A549 treated with RU486 at 1 μM for 4 hours (cell line): ENCODE measurements around the gene INO80B. TPM values are rescaled to one million over a fixed set of nuclear protein-coding genes. Genes with fewer than 3 reads are reported as not detected.

Experiments
- total RNA-seq: library from RNA; stranded (reverse); fragments of 200-300 nt; extraction: Qiagen RNA extraction; gene quantifications from 5 replicates; pipeline ENCODE4 v1.2.3, GENCODE V29; 2022; ENCODE audit warnings: low read depth

The INO80B gene
- 52.7 to 58.3 TPM (median 55.9 TPM) in 5 replicates for total RNA-seq

GRCh38 chr2:74454654-74455511, at the start of gene INO80B:
Gene INO80B (plus strand): TSS chr2:74455087. CDS start chr2:74455117, 30 bp downstream.

GRCh38 chr2:74421221-74421870, 33.5 kb upstream of the INO80B start, which contains the start of the genes C2orf81 and WDR54:
Gene C2orf81 (minus strand): TSS chr2:74421619. CDS start chr2:74421560, 59 bp downstream.
Gene WDR54 (plus strand): TSS chr2:74421730. CDS start chr2:74422154, 424 bp downstream.

GRCh38 chr2:74441690-74442482, 13.0 kb upstream of the INO80B start, which contains the start of gene RTKN:
Gene RTKN (minus strand): TSS chr2:74441937. CDS start chr2:74441816, 121 bp downstream.

GRCh38 chr2:74458132-74458937, 3.4 kb downstream of the INO80B start, which contains the start of gene WBP1:
Gene WBP1 (plus strand): TSS chr2:74458438. CDS start chr2:74458603, 165 bp downstream.

GRCh38 chr2:74472086-74472944, 17.4 kb downstream of the INO80B start, which contains the start of gene MRPL53:
Gene MRPL53 (minus strand): TSS chr2:74472680. CDS start chr2:74472660, 20 bp downstream.

GRCh38 chr2:74482801-74483674, 28.2 kb downstream of the INO80B start, which contains the start of the genes CCDC142 and TTC31:
Gene CCDC142 (minus strand): TSS chr2:74482998. CDS start chr2:74482837, 161 bp downstream.
Gene TTC31 (plus strand): TSS chr2:74483081. CDS start chr2:74483096, 15 bp downstream.

GRCh38 chr2:74499267-74499939, 44.5 kb downstream of the INO80B start, which contains the start of gene LBX2:
Gene LBX2 (minus strand): TSS chr2:74499603. CDS start chr2:74499537, 66 bp downstream.

GRCh38 chr2:74507145-74507925, 52.4 kb downstream of the INO80B start, which contains the start of gene PCGF1:
Gene PCGF1 (minus strand): TSS chr2:74507695. CDS start chr2:74507668, 27 bp downstream.

Other genes with a start within 250 kb of the INO80B start
- 0.17 to 0.68 TPM (median 0.43 TPM) in 5 replicates for gene SLC4A5, start 111.7 kb upstream of the INO80B start, total RNA-seq
- gene DCTN1, start 74.8 kb upstream of the INO80B start, total RNA-seq = 104 to 150 TPM (median 150 TPM) in 5 replicates
- gene C2orf81, start 33.5 kb upstream of the INO80B start, total RNA-seq = 1.9 to 3.5 TPM (median 3.2 TPM) in 5 replicates
- 68.3 to 88.0 TPM (median 87.1 TPM) in 5 replicates for gene WDR54, start 33.4 kb upstream of the INO80B start, total RNA-seq
- 18.7 to 29.5 TPM (median 22.1 TPM) in 5 replicates for gene RTKN, start 13.2 kb upstream of the INO80B start, total RNA-seq
- gene WBP1, start 3.4 kb downstream of the INO80B start, total RNA-seq = 44.9 to 90.5 TPM (median 83.9 TPM) in 5 replicates
- gene MOGS, start 10.3 kb downstream of the INO80B start, total RNA-seq = 39.9 to 51.2 TPM (median 49.7 TPM) in 5 replicates
- 108 to 158 TPM (median 132 TPM) in 5 replicates for gene MRPL53, start 17.6 kb downstream of the INO80B start, total RNA-seq
- 9.1 to 15.9 TPM (median 14.4 TPM) in 5 replicates for gene CCDC142, start 27.9 kb downstream of the INO80B start, total RNA-seq
- gene TTC31, start 28.0 kb downstream of the INO80B start, total RNA-seq = 14.5 to 16.7 TPM (median 16.4 TPM) in 5 replicates
- 2.7 to 4.1 TPM (median 3.4 TPM) in 5 replicates for gene LBX2, start 44.5 kb downstream of the INO80B start, total RNA-seq
- 30.2 to 41.4 TPM (median 31.4 TPM) in 5 replicates for gene PCGF1, start 52.6 kb downstream of the INO80B start, total RNA-seq
- 0.22 to 0.45 TPM (median 0.34 TPM) in 5 replicates for gene TLX2, start 59.4 kb downstream of the INO80B start, total RNA-seq
- gene DQX1, start 71.1 kb downstream of the INO80B start, total RNA-seq = 0.06 to 0.23 TPM (median 0.15 TPM) in 3 of 5 replicates, not detected in the others
- gene AUP1, start 74.6 kb downstream of the INO80B start, total RNA-seq = 182 to 257 TPM (median 240 TPM) in 5 replicates
- gene HTRA2, start 74.8 kb downstream of the INO80B start, total RNA-seq = 31.3 to 40.6 TPM (median 40.0 TPM) in 5 replicates
- gene LOXL3, start 98.9 kb downstream of the INO80B start, total RNA-seq = 0.14 to 0.66 TPM (median 0.25 TPM) in 5 replicates
- 4.2 to 6.3 TPM (median 5.4 TPM) in 5 replicates for gene DOK1, start 99.6 kb downstream of the INO80B start, total RNA-seq
- not detected in 5 replicates for gene M1AP, start 193.2 kb downstream of the INO80B start, total RNA-seq
- 8.1 to 12.1 TPM (median 9.2 TPM) in 5 replicates for gene SEMA4F, start 199.2 kb downstream of the INO80B start, total RNA-seq